Nephron progenitor cell (in vitro differentiated cells): ENCODE data around the gene GADD45B.

Experiments used
- DNase-seq: peaks from one replicate; pipeline ENCODE4 v3.0.0; 2021
- H3K27ac Mint-ChIP-seq: 2 replicates; pipeline ENCODE4 v1.8.0; 2021; ENCODE audit warnings: mild to moderate bottlenecking, moderate library complexity, mixed read lengths
- H3K27me3 Mint-ChIP-seq: 2 replicates; pipeline ENCODE4 v1.8.0; 2021; ENCODE audit warnings: mild to moderate bottlenecking, low read depth, mixed read lengths; ENCODE audit not compliant: poor library complexity
- H3K36me3 Mint-ChIP-seq: 2 replicates; pipeline ENCODE4 v1.8.0; 2021; ENCODE audit warnings: low read depth, mixed read lengths
- H3K4me1 Mint-ChIP-seq: 2 replicates; pipeline ENCODE4 v1.8.0; 2021; ENCODE audit warnings: mixed read lengths
- H3K4me3 Mint-ChIP-seq: 2 replicates; pipeline ENCODE4 v1.8.0; 2021; ENCODE audit warnings: mild to moderate bottlenecking, moderate library complexity, mixed read lengths
- H3K9me3 Mint-ChIP-seq: 2 replicates; pipeline ENCODE4 v1.8.0; 2021; ENCODE audit warnings: mild to moderate bottlenecking, moderate library complexity, mixed read lengths
- CTCF ChIP-seq: fragments of 200-600 bp; sonication (generic); IDR thresholded peaks from 2 replicates; pipeline ENCODE4 v1.5.0; 2021; ENCODE audit warnings: antibody characterized with exemption

GADD45B gene

GRCh38 chr19:2478278-2478755, 2.4 kb downstream of the GADD45B start:
- Mint-ChIP-seq H3K27me3 (peaks cover 62% of the 10 kb centered on the region), H3K4me3 (peak overlapping the region; percentile 96), H3K27ac (no peak overlapping the region), H3K9me3 (peaks cover 10% of the 10 kb centered on the region), H3K36me3 (no peaks in the 10 kb centered on the region), H3K4me1 (peaks cover 31% of the 10 kb centered on the region)
- DNase-seq = peak; percentile 57
- TF ChIP-seq CTCF = no peak

DNA sequence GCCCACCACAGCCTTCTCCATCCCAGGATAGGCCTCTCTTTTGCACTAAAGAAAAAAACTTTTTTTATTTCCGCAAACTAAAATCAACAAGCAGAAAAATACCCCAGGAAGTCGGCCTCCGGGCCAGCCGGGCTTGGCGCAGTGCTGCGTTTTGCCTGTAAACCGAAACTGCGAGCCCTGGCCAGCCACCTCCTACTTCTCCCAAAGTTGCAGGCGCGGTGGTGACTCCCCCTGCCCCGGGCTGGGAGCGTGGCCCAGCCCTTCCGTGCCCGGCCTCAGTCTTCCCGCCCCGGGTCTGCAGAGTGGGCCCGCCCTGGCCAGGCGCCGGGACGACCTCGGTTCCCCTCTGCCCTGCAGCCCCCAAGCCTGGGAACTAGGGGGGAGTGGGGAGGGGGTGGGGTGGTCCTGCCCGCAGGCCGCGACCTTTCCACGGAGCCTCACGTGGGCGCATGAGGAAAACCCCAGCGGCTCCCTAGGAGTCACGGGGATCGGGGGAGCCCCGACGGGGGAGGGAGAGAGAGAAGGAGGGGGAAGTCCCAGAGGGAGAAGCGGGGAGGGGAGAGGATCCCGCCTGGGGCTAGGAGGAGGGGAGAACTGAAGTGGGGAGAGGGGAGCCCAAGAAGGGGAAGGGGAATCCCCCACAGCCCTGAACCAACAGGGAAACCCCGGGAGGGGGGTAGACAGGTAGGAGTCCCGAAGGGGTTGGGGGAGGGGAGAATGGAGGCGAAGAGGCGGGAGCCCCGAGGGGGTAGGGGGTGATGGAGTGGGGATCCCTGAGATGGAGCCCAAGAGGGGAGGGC, 3.0 kb downstream of the GADD45B start:
- Mint-ChIP-seq H3K36me3 (no peaks in the 10 kb centered on the region), H3K4me3 (peak overlapping the region; percentile 96), H3K4me1 (peaks cover 31% of the 10 kb centered on the region), H3K27me3 (peaks cover 65% of the 10 kb centered on the region), H3K27ac (no peak overlapping the region), H3K9me3 (peaks cover 15% of the 10 kb centered on the region)
- TF ChIP-seq CTCF = no peak
- DNase-seq = peak; percentile 51

DNA sequence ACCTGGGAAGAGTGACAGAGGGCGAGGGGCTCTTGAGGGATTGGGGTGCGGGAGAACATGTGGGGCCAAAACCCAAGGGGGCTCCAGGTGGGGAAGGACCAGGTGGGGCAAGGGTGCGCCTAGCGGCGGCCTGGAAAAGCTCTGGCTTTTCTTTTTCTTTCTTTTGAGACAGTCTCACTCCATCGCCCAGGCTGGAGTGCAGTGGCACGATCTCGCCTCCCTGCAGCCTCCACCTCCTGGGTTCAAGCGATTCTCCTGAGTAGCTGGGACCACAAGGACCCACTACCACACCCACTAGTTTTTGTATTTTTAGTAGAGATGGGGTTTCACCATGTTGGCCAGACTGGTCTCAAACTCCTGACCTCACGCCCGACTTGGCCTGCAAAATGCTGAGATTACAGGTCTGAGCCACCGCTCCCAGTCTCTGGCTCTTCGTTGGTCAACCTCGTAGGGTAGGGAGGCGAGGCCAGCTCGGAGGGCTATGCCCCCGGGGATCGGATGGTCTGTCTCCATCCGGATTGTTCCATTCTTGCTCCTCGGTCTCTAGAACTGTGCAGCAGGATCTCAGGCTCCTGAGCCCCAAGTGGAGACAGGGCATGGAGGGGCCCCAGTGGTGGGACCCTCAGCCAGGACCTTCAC, 3.7 kb downstream of the GADD45B start:
- peaks cover 65% of the 10 kb centered on the region for H3K27me3 Mint-ChIP-seq

DNA sequence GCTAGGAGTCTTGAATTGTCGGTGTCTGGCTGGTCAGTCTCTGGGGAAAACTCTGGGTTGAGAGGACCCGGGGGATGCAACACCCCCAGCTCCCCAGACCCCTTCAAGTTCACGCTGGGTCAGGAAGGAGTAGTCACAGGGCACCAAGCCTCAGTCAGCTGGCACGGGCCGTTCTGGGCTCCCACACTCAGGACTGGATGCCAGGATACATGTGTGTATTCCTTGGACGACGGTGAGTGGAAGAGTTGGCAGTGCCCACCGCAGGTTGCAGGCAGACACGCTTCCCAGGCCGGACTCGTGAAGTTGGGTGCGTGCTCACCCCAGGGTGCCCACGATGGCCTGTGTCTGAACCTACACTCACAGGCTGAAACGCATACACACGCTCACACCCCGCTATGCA, 5.5 kb downstream of the GADD45B start:
- Mint-ChIP-seq H3K4me3 (no peak overlapping the region), H3K4me1 (peaks cover 27% of the 10 kb centered on the region), H3K36me3 (no peaks in the 10 kb centered on the region), H3K27me3 (peaks cover 68% of the 10 kb centered on the region), H3K9me3 (peaks cover 27% of the 10 kb centered on the region), H3K27ac (no peak overlapping the region)
- no peak for TF ChIP-seq CTCF
- DNase-seq = no peak

More for the DNA sequence above, 3.7 kb downstream of the GADD45B start:
- H3K36me3 Mint-ChIP-seq = no peaks in the 10 kb centered on the region
- peak; percentile 18 for TF ChIP-seq CTCF
- H3K4me3 Mint-ChIP-seq = no peak overlapping the region
- DNase-seq = no peak
- no peak overlapping the region for H3K27ac Mint-ChIP-seq
- peaks cover 31% of the 10 kb centered on the region for H3K4me1 Mint-ChIP-seq
- peaks cover 21% of the 10 kb centered on the region for H3K9me3 Mint-ChIP-seq

GRCh38 chr19:2482354-2483038, 6.6 kb downstream of the GADD45B start:
- H3K9me3 Mint-ChIP-seq = peaks cover 27% of the 10 kb centered on the region
- peaks cover 17% of the 10 kb centered on the region for H3K4me1 Mint-ChIP-seq
- H3K36me3 Mint-ChIP-seq = no peaks in the 10 kb centered on the region
- no peak for TF ChIP-seq CTCF
- no peak for DNase-seq
- H3K27me3 Mint-ChIP-seq = peaks cover 66% of the 10 kb centered on the region
- H3K4me3 Mint-ChIP-seq = no peak overlapping the region
- no peak overlapping the region for H3K27ac Mint-ChIP-seq
